Embryonic facial prominence (tissue), 1 donor: Measurements from ENCODE around the gene CMTM2.
"Not testable (repeated sequence)": the region's sequence is repeated elsewhere in the genome, so short reads cannot be mapped to it uniquely, and the experiment has no call there.

Experiments
- DNase-seq: peaks from one replicate; pipeline ENCODE4 v3.0.0-alpha.2; 2016; ENCODE audit errors: extremely low spot score

The CMTM2 gene

GRCh38 chr16:66630561-66631260 is 51.4 kb downstream of the CMTM2 start:
- DNase-seq: not testable (repeated sequence)

DNA sequence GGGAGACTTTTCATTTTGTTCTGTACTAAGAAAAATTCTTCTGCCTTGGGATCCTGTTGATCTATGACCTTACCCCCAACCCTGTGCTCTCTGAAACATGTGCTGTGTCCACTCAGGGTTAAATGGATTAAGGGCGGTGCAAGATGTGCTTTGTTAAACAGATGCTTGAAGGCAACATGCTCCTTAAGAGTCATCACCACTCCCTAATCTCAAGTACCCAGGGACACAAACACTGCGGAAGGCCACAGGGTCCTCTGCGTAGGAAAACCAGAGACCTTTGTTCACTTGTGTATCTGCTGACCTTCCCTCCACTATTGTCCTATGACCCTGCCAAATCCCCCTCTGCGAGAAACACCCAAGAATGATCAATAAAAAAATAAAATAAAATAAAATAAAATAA is 52.3 kb downstream of the CMTM2 start:
- not testable (repeated sequence) for DNase-seq

GRCh38 chr16:66634527-66635196 is 55.4 kb downstream of the CMTM2 start:
- no peak for DNase-seq

DNA sequence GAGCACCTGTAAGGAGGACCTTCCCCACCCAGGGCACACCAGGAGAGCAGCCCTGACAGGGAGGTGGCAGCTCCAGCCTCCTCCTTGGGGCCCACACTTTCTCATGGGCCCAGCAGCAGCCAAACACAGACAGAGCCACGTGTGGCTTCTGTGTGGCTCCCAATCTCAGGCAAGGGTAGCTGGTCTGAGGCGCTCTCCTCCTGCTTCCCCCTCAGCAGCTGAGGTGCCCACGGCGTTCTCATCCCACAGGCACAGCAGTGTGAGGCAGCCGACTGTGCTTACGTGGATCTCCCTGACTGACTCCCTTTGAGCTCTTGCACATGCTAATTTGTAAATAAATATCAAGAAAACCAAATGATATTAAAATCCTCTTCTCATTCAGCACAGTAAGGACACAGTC is 56.1 kb downstream of the CMTM2 start:
- DNase-seq: no peak

- no peak for DNase-seq
Measured at GRCh38 chr16:66636199-66636598, 56.9 kb downstream of the CMTM2 start.

GRCh38 chr16:66637806-66638205 is 58.5 kb downstream of the CMTM2 start:
- no peak for DNase-seq
